ENCODE data around the gene ZNF189. TPM values are rescaled to one million over a fixed set of nuclear protein-coding genes. Genes with fewer than 3 reads are reported as not detected.

The ZNF189 gene
- total RNA-seq, 1 experiment from 2014 or later = 15.8 TPM

DNA sequence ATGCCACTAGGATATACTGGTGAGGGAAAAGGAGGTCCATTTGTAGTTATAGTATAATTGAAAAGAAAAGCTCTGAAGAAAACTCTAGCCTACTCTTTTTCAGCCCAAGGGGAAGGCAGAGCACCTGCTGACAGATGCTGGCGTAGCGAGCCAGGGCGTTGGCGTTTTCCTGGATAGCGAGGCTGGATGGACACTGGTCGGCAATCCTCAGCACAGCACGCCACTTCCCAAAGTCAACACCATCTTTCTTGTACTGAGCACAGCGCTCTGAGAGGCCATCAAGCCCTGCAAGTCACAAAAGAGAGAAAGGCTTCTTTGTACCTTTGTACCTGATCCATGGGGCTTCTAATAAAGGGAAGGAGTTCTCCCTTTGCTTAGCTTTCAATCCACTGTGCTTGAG is 28.7 kb downstream of the ZNF189 start:
- no peak overlapping the region for H2BK120ac ChIP-seq (ENCODE audit: low read depth, low read length, poor library complexity, severe bottlenecking)
- no peak overlapping the region for H2BK12ac ChIP-seq (ENCODE audit: insufficient read length, low read depth, low read length)
- no peak overlapping the region for H3T11ph ChIP-seq (ENCODE audit: low read length)
- H3K4ac ChIP-seq (ENCODE audit: low read depth, low read length) = no peak overlapping the region
- H3K9me3 ChIP-seq (ENCODE audit: control insufficient read depth, low read depth, low read length) = no peaks in the 10 kb centered on the region
- Mint-ChIP-seq H3K27ac (no peak overlapping the region), H3K36me3 (ENCODE audit: insufficient read depth in 1 of 3, low read depth in 3 of 3) (no peaks in the 10 kb centered on the region), H3K9me3 (no peaks in the 10 kb centered on the region), H3K27me3 (ENCODE audit: low read depth) (peaks cover 1% of the 10 kb centered on the region), H3K4me3 (no peak overlapping the region), H3K4me1 (peaks cover 1 to 2% of the 10 kb centered on the region in 2 experiments; a peak in 3 of 4 replicates)
- H3K79me1 ChIP-seq (ENCODE audit: insufficient read depth, low read depth, low read length, poor library complexity, severe bottlenecking) = no peaks in the 10 kb centered on the region
- no peak overlapping the region for H3K4me2 ChIP-seq (ENCODE audit: insufficient read depth, insufficient read length, low read length)
- H3K14ac ChIP-seq (ENCODE audit: insufficient read depth, low read length) = no peak overlapping the region
- H3K4me1 ChIP-seq (ENCODE audit: insufficient read depth, low read length) = no peaks in the 10 kb centered on the region
- no peak overlapping the region for H2AFZ ChIP-seq (ENCODE audit: low read length)
- no peak overlapping the region for H4K5ac ChIP-seq (ENCODE audit: insufficient read length, low read depth, low read length)
- no peak overlapping the region for H2BK5ac ChIP-seq (ENCODE audit: insufficient read length, low read length)
- no peak overlapping the region for H2BK15ac ChIP-seq (ENCODE audit: low read depth, low read length)
- no peak overlapping the region for H2BK20ac ChIP-seq (ENCODE audit: low read depth, low read length, poor library complexity, severe bottlenecking)
- no peak overlapping the region for H3K23ac ChIP-seq (ENCODE audit: insufficient read length, low read depth, low read length)
- no peaks in the 10 kb centered on the region for H3K23me2 ChIP-seq (ENCODE audit: insufficient read length, low read depth, low read length, poor library complexity, severe bottlenecking)
- H3K27me3 ChIP-seq (ENCODE audit: insufficient read depth, low read length) = no peaks in the 10 kb centered on the region
- H3K27ac ChIP-seq (ENCODE audit: insufficient read length, low read depth, low read length) = no peak overlapping the region
- H3K79me2 ChIP-seq (ENCODE audit: insufficient read depth, low read length) = no peaks in the 10 kb centered on the region
- no peak overlapping the region for H2AK5ac ChIP-seq (ENCODE audit: insufficient read length, low read length)
- no peaks in the 10 kb centered on the region for H4K20me1 ChIP-seq (ENCODE audit: control insufficient read depth, insufficient read depth, insufficient read length)
- H3K56ac ChIP-seq (ENCODE audit: insufficient read length, low read depth, low read length) = no peak overlapping the region
- TF ChIP-seq, protein P1, sequence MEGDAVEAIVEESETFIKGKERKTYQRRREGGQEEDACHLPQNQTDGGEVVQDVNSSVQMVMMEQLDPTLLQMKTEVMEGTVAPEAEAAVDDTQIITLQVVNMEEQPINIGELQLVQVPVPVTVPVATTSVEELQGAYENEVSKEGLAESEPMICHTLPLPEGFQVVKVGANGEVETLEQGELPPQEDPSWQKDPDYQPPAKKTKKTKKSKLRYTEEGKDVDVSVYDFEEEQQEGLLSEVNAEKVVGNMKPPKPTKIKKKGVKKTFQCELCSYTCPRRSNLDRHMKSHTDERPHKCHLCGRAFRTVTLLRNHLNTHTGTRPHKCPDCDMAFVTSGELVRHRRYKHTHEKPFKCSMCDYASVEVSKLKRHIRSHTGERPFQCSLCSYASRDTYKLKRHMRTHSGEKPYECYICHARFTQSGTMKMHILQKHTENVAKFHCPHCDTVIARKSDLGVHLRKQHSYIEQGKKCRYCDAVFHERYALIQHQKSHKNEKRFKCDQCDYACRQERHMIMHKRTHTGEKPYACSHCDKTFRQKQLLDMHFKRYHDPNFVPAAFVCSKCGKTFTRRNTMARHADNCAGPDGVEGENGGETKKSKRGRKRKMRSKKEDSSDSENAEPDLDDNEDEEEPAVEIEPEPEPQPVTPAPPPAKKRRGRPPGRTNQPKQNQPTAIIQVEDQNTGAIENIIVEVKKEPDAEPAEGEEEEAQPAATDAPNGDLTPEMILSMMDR (conservative IDR thresholded peaks at IDR 0.05) = no peak
- no peak for DNase-seq
- H4K8ac ChIP-seq (replicated peaks; ENCODE audit: insufficient read length, low read depth, low read length) = no peak overlapping the region
- H3K9ac ChIP-seq (ENCODE audit: extremely low read depth, insufficient read length, low read length) = no peak overlapping the region
- no CpG with 5 or more reads among the region's 8 CpGs for WGBS (ENCODE audit: extremely low coverage, insufficient read length, low lambda C conversion rate)
- no peak overlapping the region for H4K91ac ChIP-seq (ENCODE audit: insufficient read length, low read depth, low read length)
- no peak overlapping the region for H3K18ac ChIP-seq (ENCODE audit: insufficient read length, low read depth, low read length)
